Ascending aorta (tissue), 2 donors: Measurements from ENCODE around the gene SNX6. TPM values are rescaled to one million over a fixed set of nuclear protein-coding genes. Genes with fewer than 3 reads are reported as not detected.

Source experiments
- DNase-seq, 2 donors: peaks; one replicate each; pipeline ENCODE4 v3.0.0-alpha.2; 2019; ENCODE audit warnings: low spot score in 2 of 2
- H3K27ac ChIP-seq, 2 donors: fragments of 200-600 bp; sonication (generic); one replicate each; pipeline ENCODE4 v1.5.1; 2016 to 2017; ENCODE audit warnings: mild to moderate bottlenecking in 1 of 2
- H3K27me3 ChIP-seq: fragments of 200-600 bp; sonication (generic); one replicate; pipeline ENCODE4 v1.5.1; 2017
- H3K36me3 ChIP-seq, 2 donors: fragments of 200-600 bp; sonication (generic); one replicate each; pipeline ENCODE4 v1.5.1; 2016
- H3K4me1 ChIP-seq, 2 donors: fragments of 200-600 bp; sonication (generic); one replicate each; pipeline ENCODE4 v1.5.1; 2016 to 2017; ENCODE audit warnings: mild to moderate bottlenecking in 1 of 2
- H3K4me3 ChIP-seq, 2 donors: fragments of 200-600 bp; sonication (generic); one replicate each; pipeline ENCODE4 v1.5.1; 2016 to 2017; ENCODE audit warnings: mild to moderate bottlenecking in 1 of 2
- H3K9me3 ChIP-seq, 2 donors: fragments of 200-600 bp; sonication (generic); one replicate each; pipeline ENCODE4 v1.5.1; 2016
- CTCF ChIP-seq, 3 experiments: fragments of 200-600 bp in 2 of 3; fragments of 450-650 bp in 1 of 3; sonication (generic) in 2 of 3; IDR thresholded peaks; one replicate each; pipeline ENCODE4 v1.5.1; 2016 to 2019; ENCODE audit warnings: antibody characterized with exemption in 3 of 3, mild to moderate bottlenecking in 1 of 3, moderate library complexity in 1 of 3
- intact Hi-C: fragments of 100-400 bp; cut with DNase I; formaldehyde crosslinking; loops from one replicate; pipeline ENCODE4 v1.15.1; 2023
- total RNA-seq: library from RNA; depleted of rRNA; stranded (reverse); fragments of >200 nt; gene quantifications from one replicate; pipeline ENCODE4 v1.1.0, GENCODE V29; 2016

Gene SNX6
- total RNA-seq, 1 donor from 2014 or later: 25.3 TPM

- DNase-seq: no peak
- no peak for TF ChIP-seq CTCF (IDR thresholded peaks at IDR 0.05)
- Histone ChIP-seq H3K27me3 (no peaks in the 10 kb centered on the region), H3K4me3 (no peak overlapping the region), H3K4me1 (no peaks in the 10 kb centered on the region), H3K9me3 (no peaks in the 10 kb centered on the region), H3K27ac (no peak overlapping the region), H3K36me3 (no peaks in the 10 kb centered on the region)
- intact Hi-C loops: loop anchor here (1.0 kb wide), 1 partner anchor 52 kb away; no protein-coding TSS in a partner anchor
These were observed 41.8 kb upstream of the SNX6 start for GRCh38 chr14:34671716-34672115.

- intact Hi-C loops: no loop called here
- Histone ChIP-seq H3K9me3 (no peaks in the 10 kb centered on the region), H3K27ac (no peak overlapping the region), H3K36me3 (no peaks in the 10 kb centered on the region), H3K27me3 (no peaks in the 10 kb centered on the region), H3K4me3 (no peak overlapping the region), H3K4me1 (no peaks in the 10 kb centered on the region)
- no peak for TF ChIP-seq CTCF (IDR thresholded peaks at IDR 0.05)
- peak in 1 of 2 donors; percentile 31 for DNase-seq
These were observed 38.2 kb upstream of the SNX6 start for GRCh38 chr14:34668111-34668510.

GRCh38 chr14:34667007-34667406 lies 37.1 kb upstream of the SNX6 start:
- H3K27ac ChIP-seq: no peak overlapping the region
- no peaks in the 10 kb centered on the region for H3K4me1 ChIP-seq
- intact Hi-C loops: no loop called here
- H3K4me3 ChIP-seq: no peak overlapping the region
- H3K27me3 ChIP-seq: no peaks in the 10 kb centered on the region
- no peak for DNase-seq
- H3K36me3 ChIP-seq: no peaks in the 10 kb centered on the region
- no peak for TF ChIP-seq CTCF (IDR thresholded peaks at IDR 0.05)
- H3K9me3 ChIP-seq: peaks cover 0 to 6% of the 10 kb centered on the region in 2 donors

- DNase-seq: peak in 1 of 2 donors; percentile 72
- H3K4me3 ChIP-seq: no peak overlapping the region
- no peaks in the 10 kb centered on the region for H3K36me3 ChIP-seq
- no peaks in the 10 kb centered on the region for H3K4me1 ChIP-seq
- no peaks in the 10 kb centered on the region for H3K27me3 ChIP-seq
- intact Hi-C loops: no loop called here
- TF ChIP-seq CTCF (IDR thresholded peaks at IDR 0.05): no peak
- no peak overlapping the region for H3K27ac ChIP-seq
- peaks cover 0 to 6% of the 10 kb centered on the region in 2 donors for H3K9me3 ChIP-seq
These were observed 36.0 kb upstream of the SNX6 start for GRCh38 chr14:34665785-34666435.

- intact Hi-C loops: no loop called here
- no peak for TF ChIP-seq CTCF (IDR thresholded peaks at IDR 0.05)
These were observed 32.7 kb upstream of the SNX6 start for GRCh38 chr14:34662561-34663088.

More at GRCh38 chr14:34662561-34663088, 32.7 kb upstream of the SNX6 start:
- H3K9me3 ChIP-seq: peaks cover 0 to 6% of the 10 kb centered on the region in 2 donors
- H3K27ac ChIP-seq: no peak overlapping the region
- H3K4me1 ChIP-seq: no peaks in the 10 kb centered on the region
- no peaks in the 10 kb centered on the region for H3K27me3 ChIP-seq
- DNase-seq: peak in 1 of 2 donors; percentile 12
- no peaks in the 10 kb centered on the region for H3K36me3 ChIP-seq
- H3K4me3 ChIP-seq: no peak overlapping the region
